SKM-1 (cell line): Measurements from ENCODE around the gene RPL36AL.

ENCODE experiments used
- DNase-seq: peaks from one replicate; lab custom pipeline; 2025; ENCODE audit not compliant: unreplicated experiment; lab: John Stamatoyannopoulos, UW

Gene RPL36AL

DNA sequence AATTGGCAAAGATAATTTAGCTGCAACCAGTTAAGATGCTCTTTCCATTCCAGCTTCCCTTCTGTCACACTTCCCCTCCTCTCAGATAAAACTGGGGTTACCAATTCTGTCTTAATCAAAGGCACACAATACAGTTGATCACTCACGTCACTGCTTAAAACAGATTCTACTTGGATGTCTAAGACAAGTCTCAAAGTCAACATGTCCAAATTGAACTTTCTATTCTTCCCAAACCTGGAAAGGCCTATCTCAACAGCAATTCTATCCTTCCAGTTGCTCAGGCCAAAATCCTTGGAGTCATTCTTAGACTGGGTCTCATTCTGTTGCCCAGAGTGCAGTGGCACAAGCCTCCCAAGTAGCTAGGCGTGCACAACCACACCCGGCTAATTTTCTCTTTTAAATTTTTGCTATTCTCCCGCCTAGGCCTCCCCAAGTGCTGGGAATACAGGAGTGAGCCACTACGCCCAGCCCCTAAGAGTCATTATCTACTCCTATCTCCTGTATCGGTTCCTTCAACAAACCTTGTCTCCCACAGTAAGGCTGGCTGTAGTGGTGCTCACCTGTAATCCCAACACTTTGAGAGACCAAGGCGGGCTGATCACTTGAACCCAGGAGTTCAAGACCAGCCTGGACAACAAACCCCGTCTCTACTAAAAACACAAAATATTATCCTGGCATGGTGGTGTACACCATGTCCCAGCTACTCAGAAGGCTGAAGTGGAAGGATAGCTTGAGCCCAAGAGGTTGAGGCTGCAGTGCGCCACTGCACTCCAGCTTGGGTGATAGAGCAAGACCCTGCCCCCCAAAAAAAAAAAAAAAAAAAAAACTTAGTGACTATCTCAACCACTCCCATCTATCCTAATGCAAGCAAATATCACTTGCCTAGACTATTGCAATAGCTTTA is 39.0 kb downstream of the RPL36AL start:
- no peak for DNase-seq

DNA sequence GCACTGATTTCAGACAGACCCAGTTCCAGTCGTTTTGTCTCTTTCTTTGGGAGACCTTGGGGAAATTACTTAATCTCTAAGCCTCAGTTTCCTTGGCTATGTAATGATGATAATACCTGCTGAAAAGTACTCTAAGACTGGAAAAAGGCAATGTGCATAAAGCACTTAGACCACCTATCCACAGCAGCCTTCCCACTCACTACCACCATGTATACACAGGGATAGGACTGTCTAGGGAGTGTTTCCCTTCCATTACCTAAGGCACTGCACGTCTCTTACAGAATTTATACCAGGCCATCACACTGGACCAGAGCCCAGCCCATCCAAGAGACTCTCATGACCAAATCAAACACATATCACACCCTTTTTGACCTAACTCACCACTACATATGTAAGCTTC is 40.6 kb downstream of the RPL36AL start:
- no peak for DNase-seq

DNA sequence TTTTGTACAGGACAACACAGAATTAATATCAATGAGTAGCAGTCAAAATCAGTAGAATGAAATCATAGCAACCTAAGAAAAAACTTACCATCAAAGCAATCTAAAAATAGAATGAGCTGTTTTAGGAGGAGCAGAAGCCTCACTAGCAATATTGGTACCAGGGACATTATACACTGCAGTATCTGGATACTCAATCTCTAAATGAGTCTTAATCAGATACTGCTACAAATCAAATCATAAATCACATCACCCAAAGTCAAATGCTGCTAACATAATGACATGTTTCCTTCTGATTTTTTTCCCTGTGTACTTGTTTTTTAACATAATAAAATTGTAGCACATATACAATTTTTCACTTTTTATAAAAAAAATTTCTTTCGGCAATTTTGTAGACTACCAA is 42.3 kb downstream of the RPL36AL start:
- no peak for DNase-seq

DNA sequence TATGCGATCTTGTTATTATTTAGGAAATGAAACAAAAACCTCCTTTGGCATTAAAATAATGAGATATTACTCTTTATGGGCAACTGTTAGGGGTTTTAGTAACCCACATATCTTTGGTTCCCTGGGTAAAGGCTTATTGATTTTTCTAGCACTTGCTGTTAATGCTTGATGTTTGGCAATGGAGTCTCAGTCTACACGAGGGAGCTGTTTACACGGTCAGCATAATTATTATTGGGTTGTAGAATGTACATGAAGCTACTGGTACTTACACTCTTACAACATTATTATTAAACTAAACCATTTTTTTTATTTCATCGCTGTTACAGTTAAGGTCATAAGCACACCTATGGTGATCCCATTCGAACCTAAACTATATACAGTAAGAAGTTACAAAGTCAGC is 46.4 kb downstream of the RPL36AL start:
- DNase-seq: no peak

DNA sequence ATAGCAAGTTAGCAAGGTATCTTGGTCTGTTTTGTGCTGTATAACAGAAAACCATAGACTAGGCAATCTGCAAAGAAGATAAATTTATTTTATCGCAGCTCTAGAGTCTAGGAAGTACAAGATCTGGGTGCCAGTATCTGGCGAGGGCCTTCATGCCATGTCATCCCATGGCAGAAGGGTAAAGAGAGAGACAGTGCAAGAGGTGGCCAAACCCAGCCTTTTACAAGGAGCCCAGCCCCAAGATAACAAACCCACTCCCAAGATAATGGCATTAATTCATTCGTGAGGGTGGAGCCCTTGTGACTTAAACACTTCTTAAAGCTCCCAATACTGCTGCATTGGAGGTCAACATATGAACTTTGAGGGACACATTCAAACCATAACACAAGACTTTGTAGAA is 51.1 kb downstream of the RPL36AL start:
- no peak for DNase-seq
